ENCODE measurements around the gene TEX13A.
"Not testable (repeated sequence)": the region's sequence is repeated elsewhere in the genome, so short reads cannot be mapped to it uniquely, and the experiment has no call there.

TEX13A gene, protein sequence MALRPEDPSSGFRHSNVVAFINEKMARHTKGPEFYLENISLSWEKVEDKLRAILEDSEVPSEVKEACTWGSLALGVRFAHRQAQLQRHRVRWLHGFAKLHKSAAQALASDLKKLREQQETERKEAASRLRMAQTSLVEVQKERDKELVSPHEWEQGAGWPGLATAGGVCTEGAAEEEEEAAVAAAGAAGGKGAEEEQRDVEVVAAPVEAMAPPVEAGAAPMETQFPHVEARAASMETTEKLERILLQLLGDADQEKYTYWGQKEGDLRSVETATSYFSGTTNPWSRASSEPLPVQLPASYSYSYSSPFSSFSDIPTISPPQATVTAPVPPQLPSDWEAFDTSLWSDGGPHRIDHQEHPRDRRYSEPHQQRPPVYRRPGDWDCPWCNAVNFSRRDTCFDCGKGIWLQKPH

DNA sequence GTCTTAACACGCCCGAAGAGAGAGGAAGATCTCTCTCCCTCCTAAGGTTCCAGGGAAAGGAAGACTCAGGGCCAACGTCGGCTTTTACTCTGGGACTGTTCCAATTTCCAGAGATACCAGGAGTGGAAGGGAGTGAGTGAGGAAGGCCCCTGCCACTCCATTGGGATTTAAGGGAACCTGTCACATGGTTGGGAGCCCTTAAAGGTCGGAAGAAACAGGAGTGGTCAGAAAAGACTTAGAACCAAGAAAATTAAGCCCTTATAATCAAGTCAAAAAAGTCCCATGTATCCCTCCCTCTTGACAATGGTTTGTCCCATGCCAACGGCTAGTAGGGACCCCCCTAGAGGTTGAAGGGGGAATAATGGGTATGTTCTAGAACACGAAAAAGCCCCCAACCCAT, at the start of gene TEX13A:
Gene TEX13A, minus strand, starts transcription at position 59 of the 400 bp plus-strand sequence. CDS start 297 bp downstream, outside the sequence.
- DNase-seq (ENCODE audit: low read depth): no peak

DNA sequence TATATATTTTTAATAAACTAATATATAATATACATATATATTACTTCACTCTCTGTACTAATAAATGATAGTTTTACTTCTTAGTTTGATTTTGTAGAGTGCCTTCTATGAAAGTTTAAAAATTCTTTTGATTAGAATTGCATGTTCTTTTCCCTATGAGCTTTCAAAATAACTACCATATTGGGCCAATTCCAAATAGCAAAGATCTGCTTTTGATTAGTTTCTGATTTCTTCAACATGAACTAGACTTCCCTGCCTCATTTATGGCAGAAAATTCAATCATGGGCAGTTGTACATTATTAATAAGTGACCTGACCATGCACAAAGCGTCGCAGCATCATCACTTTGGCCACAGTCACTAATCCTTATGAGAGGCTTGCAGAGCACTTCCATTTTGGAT, 48.9 kb upstream of the TEX13A start:
- DNase-seq (ENCODE audit: low read depth): no peak

DNA sequence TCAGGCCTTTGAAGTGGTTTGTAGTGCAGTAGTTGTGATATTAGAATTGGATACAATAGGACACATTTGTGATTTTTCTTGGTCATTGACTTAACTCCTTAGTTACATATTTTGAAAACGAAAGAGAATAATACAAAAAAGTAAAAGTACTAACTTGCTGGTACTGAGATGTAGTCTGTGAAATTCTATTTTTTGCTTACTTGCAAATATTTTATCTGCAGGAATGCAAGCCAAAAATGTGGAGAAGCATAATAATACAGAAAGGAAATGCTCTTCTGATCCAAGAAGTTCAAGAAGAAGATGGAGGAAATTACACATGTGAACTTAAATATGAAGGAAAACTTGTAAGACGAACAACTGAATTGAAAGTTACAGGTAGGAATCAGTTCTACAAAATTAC, 46.7 kb upstream of the TEX13A start:
- no peak for DNase-seq (ENCODE audit: low read depth)

DNA sequence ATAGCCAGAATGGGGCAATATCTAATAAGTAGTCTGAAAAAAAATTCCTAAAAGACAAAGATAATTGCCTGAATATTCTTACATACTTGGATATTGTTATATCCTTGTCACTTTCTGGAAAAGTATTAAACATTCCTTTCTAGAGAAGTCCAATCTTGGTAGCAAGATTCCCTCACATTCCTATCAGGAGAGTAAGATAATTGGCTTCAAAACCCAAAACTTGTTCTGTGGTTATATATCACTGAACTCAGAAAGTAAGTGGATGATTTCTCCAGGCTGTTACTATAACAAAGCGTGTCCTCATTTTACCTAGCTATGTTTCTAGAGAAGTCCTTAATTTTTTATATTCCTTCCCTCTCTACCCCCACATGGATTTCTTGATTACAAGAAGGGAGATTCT, 46.0 kb upstream of the TEX13A start:
- peak; percentile 6 for DNase-seq (ENCODE audit: low read depth)

DNA sequence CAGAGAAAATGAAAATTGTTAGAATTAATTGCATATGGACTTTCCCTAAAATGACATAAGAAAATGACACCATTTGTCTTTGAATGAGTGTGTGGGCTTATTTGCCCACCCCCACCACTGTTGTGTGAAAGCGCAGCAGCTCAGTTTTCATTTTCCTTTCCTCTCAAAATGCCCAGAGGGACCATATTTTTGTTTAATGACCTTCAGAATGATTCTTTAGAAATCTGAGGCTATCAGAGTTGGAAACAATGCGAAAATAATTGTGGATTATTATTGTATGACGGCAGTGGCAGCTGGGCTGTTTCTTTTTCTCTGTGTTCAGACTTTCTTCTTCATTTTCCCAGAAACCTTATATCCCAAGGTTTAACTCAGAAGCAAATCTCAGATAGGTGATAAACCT, 44.6 kb upstream of the TEX13A start:
- no peak for DNase-seq (ENCODE audit: low read depth)

DNA sequence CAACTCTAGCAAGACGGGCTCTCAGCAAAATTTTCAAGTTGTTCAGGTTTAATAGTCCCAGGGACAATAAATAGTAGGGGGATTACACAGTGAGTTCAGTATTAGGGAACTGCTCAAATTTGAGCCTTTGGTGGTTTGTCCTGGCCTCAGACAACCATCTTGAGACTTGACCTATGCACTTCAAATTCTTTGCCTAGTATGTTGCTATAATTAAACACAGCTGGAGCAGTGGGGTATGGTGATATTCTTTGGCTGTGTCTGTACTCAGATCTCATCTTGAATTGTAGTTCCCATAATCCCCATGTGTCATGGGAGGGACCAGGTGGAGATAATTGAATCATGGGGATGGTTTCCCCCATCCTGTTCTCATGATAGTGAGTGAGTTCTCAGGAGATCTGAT, 43.3 kb upstream of the TEX13A start:
- DNase-seq (ENCODE audit: low read depth): no peak

DNA sequence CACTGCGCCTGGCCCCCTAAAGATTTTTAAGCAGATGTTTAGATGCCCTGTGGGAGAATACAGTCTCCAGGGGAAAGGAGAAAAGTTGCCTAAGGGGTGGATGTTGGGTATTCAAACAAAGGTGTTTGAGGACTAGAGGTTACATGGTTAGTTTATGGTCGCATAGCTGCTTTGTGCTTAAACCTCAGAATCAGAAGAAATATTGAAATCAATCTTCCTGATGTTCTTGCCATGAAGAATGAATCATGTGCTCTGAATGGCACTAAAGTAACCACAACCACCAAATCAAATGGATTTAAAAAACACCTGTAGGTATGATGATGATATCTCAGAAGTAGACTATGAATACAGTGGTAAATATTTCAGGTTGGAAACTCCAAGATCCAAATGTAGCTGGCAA, 42.7 kb upstream of the TEX13A start:
- no peak for DNase-seq (ENCODE audit: low read depth)

DNA sequence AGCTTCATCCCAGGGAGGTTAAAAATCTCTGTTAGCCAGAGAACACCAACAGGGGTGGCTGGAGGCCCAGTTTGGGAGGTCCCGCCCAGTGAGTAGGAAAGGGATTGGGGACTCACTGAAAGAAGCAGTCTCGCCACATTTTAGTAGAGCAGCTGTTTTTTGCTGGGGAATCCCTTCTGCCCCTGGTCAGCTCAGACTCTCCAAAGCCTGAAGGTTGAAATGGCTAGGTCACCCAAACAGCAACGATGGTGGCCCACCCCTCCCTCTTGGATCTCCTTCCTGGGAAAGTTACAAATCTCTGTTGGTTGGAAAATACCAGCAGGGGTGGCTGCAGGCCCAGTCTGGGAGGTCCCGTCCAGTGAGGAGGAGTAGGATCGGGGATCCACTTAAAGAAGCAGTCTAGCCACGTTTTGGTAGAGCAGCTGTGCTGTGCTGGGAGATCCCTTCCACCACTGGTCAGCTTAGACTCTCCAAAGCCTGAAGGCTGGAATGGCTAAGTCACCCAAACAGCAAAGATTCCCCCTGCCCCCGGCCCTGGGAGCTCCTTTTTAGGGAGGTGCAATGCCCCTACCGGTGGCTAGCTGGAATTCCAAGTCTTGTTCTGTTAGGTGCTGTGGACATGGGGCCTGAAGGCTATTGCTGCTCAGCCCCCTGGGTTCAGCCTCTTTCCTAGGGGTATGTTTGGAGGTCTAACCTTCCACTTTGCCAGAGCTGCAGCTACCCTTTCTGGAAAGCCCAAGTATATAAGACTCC, 40.0 kb upstream of the TEX13A start:
- DNase-seq (ENCODE audit: low read depth): no peak

DNA sequence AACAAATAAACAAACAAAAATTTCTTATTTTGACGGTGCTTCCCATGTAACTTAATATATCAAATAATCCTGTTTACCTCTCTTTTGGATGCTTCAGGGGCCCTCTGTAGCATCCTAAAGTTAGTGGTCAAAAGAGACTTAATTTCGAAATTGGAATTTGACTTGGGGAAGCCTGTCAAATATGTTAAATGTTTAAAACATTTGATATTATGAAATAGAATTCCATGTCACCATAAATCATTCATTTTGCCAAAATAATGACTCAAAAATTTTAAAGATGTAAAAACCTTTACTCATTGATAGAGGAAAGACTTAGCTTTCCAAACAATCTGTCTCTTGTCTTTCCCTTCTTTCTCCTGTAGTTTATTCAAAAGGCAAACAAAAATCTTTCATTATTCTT, 20.6 kb upstream of the TEX13A start:
- no peak for DNase-seq (ENCODE audit: low read depth)

DNA sequence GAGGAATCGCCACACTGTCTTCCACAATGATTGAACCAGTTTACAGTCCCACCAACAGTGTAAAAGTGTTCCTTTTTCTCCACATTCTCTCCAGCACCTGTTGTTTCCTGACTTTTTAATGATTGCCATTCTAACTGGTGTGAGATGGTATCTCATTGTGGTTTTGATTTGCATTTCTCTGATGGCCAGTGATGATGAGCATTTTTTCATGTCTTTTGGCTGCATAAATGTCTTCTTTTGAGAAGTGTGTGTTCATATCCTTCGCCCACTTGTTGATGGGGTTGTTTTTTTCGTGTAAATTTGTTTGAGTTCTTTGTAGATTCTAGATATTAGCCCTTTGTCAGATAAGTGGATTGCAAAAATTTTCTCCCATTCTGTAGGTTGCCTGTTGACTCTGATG, 16.9 kb upstream of the TEX13A start:
- DNase-seq (ENCODE audit: low read depth): not testable (repeated sequence)

DNA sequence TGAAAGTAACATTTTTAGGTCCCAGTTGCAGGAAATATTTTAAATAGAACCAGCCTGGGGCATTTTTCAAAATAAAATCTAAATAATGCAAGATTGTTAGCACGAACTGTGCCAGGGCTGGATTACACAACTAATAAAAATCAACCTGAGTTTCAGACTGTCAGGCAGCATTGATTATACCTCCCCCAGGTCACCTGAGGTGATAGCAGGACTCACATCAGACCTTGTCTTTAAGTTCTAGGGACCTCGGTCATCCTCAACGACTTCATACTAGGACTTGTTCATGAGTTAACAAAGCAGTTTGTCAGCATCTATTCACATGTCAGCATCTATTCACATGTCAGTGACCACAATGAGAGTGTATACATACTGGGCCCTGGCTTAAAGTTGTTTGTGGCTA, 8.7 kb upstream of the TEX13A start:
- DNase-seq (ENCODE audit: low read depth): no peak

DNA sequence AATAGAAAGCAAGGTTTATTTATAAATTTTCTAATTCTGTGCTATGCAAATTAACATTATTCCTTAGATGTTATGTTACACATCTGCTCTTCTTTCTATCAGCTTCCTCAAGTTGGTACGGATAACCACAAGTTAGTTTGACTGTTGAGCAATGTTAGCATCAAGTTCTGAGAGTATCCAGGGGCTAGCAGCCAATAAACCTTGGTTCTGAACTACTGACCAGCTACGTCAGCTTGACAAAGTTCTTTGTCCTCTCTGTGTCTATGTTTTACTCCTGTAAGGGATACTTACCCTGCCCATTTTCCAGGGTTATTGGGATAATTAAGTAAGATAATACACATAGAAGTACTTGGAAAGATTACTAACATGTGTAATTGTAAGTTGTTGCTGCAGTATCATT, 8.1 kb upstream of the TEX13A start:
- DNase-seq (ENCODE audit: low read depth): no peak

DNA sequence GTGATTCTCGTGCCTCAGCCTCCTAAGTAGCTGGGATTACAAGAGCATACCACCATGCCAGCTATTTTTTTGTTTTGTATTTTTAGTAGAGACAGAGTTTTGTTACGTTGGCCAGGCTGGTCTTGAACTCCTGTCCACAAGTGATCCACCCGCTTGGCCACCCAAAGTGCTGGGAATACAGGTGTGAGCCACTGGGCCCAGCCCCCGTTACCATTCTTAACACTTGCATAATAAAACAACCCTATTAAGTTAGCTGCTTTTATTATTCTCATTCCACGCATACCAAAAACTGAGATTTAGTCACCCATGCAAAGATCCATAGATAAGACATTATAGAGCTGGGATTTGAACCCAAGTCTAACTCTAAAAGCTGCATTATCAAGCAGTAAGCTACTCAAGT, 6.0 kb upstream of the TEX13A start:
- no peak for DNase-seq (ENCODE audit: low read depth)

DNA sequence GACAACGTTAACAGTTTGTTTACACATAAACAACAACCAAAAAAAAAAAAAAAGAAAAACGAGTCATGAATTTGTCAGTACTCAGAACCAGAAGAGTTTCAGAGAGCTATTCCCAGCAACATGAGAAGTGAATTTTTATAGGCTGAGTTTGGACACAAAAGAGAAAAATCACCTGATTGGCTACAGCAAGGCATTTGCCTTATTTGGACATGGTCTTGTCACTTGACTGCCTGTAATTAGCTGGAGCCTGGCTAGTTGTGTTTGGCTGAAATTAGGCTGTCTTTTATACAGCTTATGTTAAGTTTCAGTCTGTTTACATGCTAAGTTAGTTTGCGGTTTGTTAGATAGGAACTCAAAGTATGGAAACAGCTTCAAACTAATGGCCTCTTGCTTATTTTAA, 880 bp upstream of the TEX13A start:
- no peak for DNase-seq (ENCODE audit: low read depth)

DNA sequence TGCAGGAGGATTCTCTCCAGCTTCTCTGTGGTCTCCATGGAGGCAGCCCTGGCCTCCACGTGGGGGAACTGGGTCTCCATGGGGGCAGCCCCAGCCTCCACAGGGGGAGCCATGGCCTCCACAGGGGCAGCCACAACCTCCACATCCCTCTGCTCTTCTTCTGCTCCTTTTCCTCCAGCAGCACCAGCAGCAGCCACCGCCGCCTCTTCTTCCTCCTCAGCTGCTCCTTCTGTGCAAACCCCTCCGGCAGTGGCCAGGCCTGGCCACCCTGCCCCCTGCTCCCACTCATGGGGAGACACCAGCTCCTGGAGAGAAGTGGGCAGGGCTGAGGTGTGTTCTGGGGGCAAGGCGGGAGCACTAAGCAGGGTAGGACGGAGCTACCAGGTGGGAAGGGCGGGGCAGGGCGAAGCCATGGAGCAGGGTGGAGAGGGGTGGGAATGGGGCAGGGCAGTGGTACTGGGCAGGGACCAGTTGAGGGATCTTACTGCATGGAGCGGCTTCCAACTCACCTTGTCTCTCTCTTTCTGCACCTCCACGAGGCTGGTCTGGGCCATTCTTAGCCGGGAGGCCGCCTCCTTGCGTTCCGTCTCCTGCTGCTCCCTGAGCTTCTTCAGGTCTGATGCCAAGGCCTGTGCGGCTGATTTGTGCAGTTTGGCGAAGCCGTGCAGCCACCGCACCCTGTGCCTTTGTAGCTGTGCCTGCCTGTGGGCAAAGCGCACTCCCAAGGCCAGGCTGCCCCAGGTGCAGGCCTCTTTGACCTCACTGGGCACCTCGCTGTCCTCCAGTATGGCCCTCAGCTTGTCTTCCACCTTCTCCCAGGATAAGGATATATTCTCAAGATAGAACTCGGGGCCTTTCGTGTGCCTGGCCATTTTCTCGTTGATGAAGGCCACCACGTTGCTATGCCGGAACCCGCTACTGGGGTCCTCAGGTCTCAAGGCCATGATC, 766 bp downstream of the TEX13A start:
- DNase-seq (ENCODE audit: low read depth): no peak

DNA sequence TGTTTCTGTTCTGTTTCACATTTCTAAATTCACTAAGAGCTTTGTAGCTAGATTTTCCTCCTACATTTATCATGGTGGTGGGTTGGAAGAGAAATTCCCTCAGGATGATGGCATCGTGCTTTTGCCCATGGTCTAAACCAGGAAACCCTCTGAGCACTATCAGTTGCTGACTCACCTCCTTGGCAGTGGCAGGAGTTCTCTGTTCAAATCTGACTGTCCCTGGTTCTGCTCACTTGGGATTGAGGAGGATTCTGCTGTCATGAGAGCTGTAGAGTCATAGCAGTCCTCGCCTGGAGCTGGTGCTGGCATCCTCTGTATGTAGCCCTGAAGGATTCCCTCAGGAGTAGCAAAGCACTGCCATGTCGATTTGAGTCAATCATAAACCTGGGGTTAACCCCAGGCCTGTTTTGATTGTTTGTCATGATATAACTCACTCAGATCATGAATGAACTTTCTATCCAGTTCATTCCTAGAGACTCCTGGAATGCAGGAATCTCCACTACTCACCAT, 9.4 kb downstream of the TEX13A start:
- DNase-seq (ENCODE audit: low read depth): no peak

DNA sequence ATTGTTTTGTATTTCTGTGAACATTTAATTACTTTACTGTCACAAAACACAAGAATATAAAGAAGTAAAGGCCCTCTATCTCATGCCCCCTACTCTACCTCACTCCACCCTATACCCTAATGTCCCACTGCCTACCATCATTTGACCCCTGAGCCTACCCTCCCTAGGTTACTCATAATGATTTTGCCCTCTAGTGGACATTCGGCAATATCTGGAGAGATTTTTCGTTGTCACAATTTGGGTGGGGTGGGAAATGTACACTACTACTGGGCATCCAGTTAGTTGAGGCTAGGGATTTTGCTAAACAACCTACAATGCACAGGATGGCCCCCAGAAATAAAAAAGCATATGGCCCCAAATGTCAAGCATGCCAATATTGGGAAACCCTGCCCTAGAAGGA, 10.2 kb downstream of the TEX13A start:
- no peak for DNase-seq (ENCODE audit: low read depth)

DNA sequence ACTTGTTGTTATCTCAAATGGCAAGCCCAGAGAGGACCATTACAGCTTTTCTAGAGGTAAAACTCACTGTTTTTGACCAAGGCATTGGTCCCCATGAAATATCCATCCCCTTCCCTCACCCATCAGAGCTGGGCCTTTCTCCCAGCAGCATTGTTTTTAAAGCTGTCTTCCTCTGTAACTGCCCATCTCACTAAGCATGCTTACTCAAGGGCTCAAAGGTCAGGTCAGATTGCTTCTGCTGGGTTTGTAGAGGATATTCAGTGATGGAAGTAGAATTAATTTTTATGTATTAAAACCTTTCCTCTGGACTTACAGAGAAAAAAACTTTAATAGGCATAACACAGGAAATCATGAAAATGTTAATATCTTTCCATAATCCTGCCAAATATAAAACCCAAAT, 11.1 kb downstream of the TEX13A start:
- DNase-seq (ENCODE audit: low read depth): no peak

DNA sequence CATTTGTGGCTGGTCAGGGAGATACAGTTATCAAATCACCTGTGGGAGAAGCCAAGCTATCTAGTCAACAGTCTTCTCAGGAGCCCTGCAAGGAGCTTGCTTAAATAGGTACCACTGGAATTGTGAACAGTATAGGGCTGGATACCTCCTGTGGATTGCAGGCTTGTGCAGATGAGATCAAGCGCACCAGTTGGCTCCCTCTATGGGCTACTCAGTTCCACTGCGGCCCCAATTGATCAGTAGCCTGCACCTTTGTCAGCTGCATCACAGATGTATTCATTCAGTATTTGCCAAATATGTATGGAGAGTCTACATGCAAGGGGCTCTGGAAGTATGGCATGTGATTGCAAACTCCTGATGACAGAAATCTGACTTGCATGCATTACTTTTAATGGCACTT, 28.6 kb downstream of the TEX13A start:
- DNase-seq (ENCODE audit: low read depth): no peak

DNA sequence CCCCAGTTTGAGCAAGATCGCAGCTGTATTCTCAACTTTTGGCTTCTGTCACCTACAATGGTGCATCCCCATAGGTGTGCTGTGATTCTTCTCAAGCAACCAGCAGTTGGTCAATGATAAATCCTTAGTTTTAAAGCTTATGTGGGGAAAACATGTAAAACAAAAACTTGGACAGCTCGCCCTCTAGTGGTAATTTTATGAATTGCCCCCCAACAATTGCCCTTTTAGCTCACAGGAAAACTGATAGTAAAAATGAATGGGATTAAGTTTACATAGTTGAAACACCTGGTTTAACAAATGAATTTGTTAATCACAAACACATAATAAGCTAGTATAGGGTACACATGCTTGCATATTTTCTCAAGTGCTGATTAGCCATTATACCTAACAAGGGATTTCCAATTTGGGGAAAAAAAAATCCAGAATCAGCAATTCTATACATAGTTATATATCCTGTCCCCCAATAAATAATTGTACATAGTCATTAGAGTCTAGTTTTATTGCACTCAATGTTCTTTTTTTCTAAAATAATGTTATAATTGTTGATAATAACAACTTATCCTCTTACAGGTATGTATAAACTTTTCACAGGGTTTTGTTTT, 30.1 kb downstream of the TEX13A start:
- peak; percentile 10 for DNase-seq (ENCODE audit: low read depth)

DNA sequence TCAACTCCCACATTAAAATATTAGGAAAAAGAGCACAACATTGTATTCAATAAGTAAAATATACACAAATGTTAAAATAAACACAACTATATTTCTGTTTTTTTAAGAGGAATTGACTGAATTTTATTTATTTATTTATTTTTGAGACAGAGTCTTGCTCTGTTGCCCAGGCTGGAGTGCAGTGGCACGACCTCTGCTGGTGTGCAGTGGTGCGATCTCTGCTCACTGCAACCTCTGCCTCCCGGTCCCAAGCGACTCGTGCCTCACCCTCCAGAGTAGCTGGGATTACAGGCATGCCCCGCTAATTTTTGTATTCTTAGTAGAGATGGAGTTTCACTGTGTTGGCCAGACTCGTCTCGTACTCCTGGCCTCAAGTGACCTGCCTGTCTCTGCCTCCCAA, 31.4 kb downstream of the TEX13A start:
- no peak for DNase-seq (ENCODE audit: low read depth)

DNA sequence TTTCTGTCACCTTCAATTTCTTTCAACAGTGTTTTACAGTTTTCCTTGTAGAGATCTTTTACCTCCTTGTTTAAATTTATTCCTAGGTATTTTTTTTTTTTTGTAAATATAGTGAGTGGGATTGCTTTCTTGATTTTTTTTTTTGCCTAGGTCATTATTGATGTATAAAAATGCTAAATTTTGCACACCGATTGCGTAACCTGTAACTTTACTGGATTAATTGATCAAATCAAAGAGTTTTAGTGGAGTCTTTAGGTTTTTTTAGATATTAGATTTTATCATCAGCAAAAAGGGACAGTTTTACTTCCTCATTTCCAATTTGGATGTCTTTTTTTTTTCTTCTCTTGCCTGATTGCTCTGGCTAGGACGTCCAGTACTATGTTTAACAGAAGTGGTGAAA, 40.9 kb downstream of the TEX13A start:
- no peak for DNase-seq (ENCODE audit: low read depth)

All from GM04504 (cell line).